ENCODE measurements around the gene KHDC1.
"Not testable (repeated sequence)": the region's sequence is repeated elsewhere in the genome, so short reads cannot be mapped to it uniquely, and the experiment has no call there.

The KHDC1 gene

GRCh38 chr6:73250016-73250415 lies 13.0 kb downstream of the KHDC1 start:
- no peak for DNase-seq (ENCODE audit: low spot score)

- no peak for DNase-seq (ENCODE audit: low spot score)
These were observed 14.6 kb downstream of the KHDC1 start for GRCh38 chr6:73248192-73248903.

GRCh38 chr6:73242001-73242400 lies 21.0 kb downstream of the KHDC1 start:
- DNase-seq (ENCODE audit: low spot score): no peak

GRCh38 chr6:73240730-73241129 lies 22.3 kb downstream of the KHDC1 start:
- no peak for DNase-seq (ENCODE audit: low spot score)

DNA sequence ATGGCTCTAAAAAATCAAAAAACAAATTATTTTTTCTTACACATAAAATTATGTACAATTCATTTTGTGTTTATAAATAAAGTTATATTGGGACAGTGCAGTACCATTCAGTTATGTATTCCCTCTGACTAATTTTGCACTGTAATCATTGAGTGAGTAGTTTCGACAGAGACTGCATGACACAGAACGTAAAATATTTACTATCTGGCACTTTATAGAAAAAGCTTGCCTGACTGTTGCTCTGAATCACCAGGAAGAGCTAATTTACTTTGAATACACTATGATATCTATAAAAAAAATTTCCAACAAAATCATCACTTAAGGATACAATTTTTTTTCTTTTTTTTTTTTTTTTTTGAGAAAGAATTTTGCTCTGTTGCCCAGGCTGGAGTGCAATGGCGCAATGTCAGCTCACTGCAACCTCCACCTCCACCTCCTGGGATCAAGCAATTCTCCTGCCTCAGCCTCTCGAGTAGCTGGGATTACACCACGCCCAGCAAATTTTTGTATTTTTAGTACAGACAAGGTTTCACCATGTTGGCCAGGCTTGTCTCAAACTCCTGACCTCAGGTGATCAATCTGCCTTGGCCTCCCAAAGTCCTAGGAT lies 26.7 kb downstream of the KHDC1 start:
- DNase-seq (ENCODE audit: low spot score): no peak

GRCh38 chr6:73234733-73235132 lies 28.3 kb downstream of the KHDC1 start:
- DNase-seq (ENCODE audit: low spot score): no peak

DNA sequence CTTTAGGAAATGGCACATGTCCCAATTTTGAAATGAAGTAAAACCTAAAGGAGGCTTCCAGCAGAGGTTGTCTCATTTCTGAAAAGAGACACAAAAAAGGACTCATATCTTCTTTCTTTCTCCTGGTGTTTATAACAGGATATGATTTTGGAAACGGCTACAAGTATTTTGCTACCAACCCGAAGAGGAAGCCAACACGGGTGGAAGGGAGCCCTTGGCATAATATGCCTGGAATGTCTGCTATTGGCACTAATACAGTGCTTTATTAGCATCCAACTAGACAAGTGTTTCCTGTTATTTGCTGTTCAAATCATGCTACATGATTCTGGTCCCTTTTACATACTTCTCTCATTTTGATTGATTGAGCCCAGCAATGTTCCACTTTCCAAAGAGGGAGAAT lies 29.0 kb downstream of the KHDC1 start:
- not testable (repeated sequence) for DNase-seq (ENCODE audit: low spot score)

DNA sequence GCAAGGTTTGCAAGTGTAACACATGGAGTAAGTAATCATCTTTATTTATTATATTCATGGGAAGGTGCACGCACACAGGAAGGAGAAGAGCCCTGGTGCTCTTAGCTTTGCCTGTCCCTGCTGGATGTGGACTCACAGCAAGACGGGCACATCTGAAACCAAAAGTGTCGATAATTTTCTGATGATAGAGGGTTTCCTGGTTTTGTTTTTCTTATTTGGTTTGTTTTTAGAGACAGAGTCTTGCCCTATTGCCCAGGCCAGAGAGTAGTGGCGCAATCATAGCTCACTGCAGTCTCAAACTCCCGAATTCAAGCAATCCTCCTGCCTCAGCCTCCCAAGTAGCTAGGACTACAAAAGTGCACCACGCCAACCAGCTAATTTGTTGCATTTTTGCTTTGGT lies 29.9 kb downstream of the KHDC1 start:
- no peak for DNase-seq (ENCODE audit: low spot score)

- no peak for DNase-seq (ENCODE audit: low spot score)
These were observed 31.0 kb downstream of the KHDC1 start for GRCh38 chr6:73231986-73232391.

DNA sequence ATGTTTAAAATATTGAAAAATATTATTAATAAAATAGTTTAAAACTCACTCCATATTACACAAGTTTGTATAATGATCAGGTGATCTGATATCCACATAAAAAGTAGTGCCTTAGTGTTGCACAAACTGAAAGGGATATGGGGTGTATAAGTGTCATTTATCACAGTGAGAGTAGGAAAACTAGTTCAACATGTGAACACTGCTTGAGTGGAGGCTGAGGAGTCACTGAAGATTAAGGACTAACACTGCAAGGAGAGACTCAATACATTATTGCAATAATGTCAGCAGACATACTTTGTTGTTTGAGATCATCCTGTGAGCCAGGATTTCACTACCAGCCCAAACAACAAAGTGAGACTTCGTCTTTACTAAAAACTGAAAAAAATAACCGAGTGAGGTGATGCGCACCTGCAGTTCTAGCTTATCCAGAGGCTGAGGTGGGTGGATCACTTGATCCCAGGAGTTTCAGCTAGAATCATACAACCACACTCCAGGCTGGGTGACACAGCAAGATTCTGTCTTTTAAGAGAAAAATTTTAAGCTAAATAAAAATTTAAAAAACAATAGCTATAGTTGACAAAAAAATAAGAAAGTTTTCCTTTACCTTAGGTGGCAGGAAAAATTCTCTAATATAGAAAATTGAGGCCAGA lies 35.3 kb downstream of the KHDC1 start:
- no peak for DNase-seq (ENCODE audit: low spot score)

DNA sequence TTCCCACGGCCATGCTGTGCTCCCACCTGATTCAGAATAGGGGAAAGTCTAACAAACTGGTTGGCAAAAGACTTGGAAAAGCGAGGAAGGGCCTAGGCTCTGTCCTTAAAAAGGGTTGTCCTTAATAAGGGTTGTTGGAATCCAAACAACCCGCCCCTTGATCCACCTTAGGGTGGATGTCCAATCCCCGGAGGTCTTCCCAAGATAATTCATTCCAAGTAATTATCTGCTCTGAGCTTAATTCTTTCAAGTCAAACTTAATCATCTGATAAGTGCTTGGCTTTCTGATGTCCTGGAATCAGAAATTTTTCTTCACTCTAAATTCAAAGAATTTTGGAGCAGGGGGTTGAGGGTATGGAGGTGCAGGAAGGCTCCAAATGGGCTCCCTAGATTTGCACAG lies 37.6 kb downstream of the KHDC1 start, which contains the start of gene KHDC1L:
Gene KHDC1L, minus strand, starts transcription at position 101 of the 400 bp plus-strand sequence. Its CDS starts 88 bp downstream, at position 13.
- no peak for DNase-seq (ENCODE audit: low spot score)

GRCh38 chr6:73216859-73217258 lies 46.1 kb downstream of the KHDC1 start:
- DNase-seq (ENCODE audit: low spot score): no peak

DNA sequence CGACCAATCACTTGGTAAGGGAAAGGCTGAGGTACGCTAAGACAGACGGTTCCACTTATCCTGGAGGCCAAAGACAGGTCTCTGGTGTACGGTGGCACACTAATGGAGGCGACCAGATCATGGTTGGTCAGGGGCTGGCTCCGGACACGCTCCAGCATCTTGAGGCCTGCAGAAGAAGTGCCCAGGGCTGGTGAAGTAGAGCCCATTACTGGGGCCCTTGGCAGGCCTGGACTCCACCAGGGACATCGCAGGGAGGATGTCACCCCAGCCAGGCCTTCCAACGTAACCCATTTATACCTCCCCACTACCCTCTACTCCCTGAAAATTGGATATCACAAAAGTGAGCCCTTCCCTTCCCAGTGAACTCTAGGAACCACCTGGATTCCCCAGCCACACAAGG lies 53.9 kb downstream of the KHDC1 start:
- DNase-seq (ENCODE audit: low spot score): no peak

DNA sequence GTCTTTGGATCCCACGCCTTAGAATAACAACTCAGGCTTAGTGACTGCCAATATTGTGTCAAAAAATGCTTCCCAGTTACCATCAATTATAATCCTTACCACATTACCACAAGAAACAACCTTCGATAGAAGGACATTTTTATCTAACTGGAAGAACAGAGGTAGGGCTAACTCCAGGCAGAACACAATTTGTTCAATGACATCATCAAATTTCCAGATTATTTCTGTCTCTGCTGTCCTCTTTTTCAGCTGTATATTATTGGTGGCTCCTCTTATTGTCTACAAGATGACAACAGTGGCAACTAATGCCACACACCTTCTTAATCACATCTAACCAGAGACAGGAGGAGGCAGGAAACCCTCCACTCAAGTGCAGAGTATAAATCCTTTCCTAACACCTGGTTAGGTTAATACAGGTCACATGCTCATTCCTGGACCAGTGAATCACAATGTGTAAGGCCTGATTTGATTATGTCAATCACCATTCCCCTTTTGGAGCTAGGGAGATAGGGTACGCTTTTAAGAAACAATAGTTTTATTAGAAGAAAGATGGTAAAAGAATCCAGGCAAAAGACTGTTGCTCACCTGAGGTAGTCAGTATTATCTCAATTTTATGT lies 55.7 kb downstream of the KHDC1 start:
- no peak for DNase-seq (ENCODE audit: low spot score)

GRCh38 chr6:73204252-73204651 lies 58.7 kb downstream of the KHDC1 start:
- DNase-seq (ENCODE audit: low spot score): no peak

GRCh38 chr6:73203098-73203497 lies 59.9 kb downstream of the KHDC1 start:
- no peak for DNase-seq (ENCODE audit: low spot score)

DNA sequence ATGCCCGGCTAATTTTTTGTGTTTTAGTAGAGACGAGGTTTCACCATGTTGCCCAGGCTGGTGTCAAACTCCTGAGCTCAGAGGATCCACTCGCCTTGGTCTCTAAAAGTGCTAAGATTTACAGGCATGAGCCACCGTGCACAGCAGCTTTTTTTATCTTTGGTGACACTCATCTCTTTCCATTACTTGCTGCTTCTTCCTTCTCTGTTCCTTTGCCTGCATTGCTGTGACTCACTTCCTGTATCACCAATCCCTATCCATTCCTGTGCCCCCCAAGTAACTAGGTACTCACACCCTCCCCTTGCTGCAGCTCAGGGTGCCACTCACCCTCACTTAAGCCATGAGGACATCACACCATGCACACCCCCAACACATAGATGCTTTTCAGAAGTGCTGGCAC lies 62.3 kb downstream of the KHDC1 start:
- DNase-seq (ENCODE audit: low spot score): no peak

DNA sequence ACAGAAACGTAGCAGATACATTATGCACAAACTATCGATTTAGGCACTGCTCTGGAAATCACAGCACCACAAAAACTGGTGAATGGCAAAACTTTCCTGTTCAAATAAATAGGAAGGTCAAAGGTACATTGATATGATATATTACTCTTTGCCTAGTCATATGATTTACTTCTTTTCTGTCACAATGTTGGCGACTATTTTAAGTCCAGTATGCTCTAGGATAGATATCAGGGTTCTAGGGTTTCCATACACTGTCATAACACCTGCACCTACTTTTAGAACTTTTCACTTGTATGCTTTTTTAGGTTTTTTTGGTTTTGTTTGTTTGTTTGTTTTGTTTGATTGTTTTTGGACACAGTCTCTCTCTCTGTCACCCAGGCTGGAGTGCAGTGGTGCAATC lies 62.7 kb downstream of the KHDC1 start:
- no peak for DNase-seq (ENCODE audit: low spot score)

GRCh38 chr6:73194744-73195143 lies 68.3 kb downstream of the KHDC1 start:
- DNase-seq (ENCODE audit: low spot score): no peak

GRCh38 chr6:73193302-73193701 lies 69.7 kb downstream of the KHDC1 start:
- not testable (repeated sequence) for DNase-seq (ENCODE audit: low spot score)

Data from HuH-7.5 (cell line).